SK-N-SH (cell line): Measurements from ENCODE around the gene CSNK2B. TPM values are rescaled to one million over a fixed set of nuclear protein-coding genes. Genes with fewer than 3 reads are reported as not detected.

Source experiments
- CTCF ChIA-PET: fragments of 300-600, 350-600 bp; formaldehyde crosslinking; extraction: SDS; loops from one replicate; lab custom pipeline; 2021; lab: Yijun Ruan, JAX
- POLR2A ChIA-PET: fragments of 350-600 bp; sonication (Branson Sonifier 250); formaldehyde crosslinking; extraction: SDS; loops from one replicate; lab custom pipeline; 2020; ENCODE audit warnings: antibody characterized with exemption, inconsistent platforms; lab: Yijun Ruan, JAX
- DNase-seq: peaks from one replicate; pipeline ENCODE4 v3.0.0; 2012
- H2AFZ ChIP-seq: fragments of 200-600 bp; sonication (generic); 2 replicates; pipeline ENCODE4 v1.8.1; 2016; ENCODE audit warnings: antibody characterized with exemption, mild to moderate bottlenecking, low read depth
- H3F3A ChIP-seq: fragments of 200-600 bp; sonication (generic); replicated peaks from 2 replicates; pipeline ENCODE3; 2016; ENCODE audit warnings: antibody characterized with exemption, mild to moderate bottlenecking; ENCODE audit not compliant: insufficient read depth
- H3K27ac ChIP-seq, 2 experiments: fragments of 200-500 bp in 1 of 2; fragments of 200-600 bp in 1 of 2; sonication (Bioruptor generic) in 1 of 2; sonication (generic), shearing (Covaris generic) in 1 of 2; 2 replicates each; pipeline versions ENCODE4 v1.5.1 to v1.6.1; 2014 to 2016; ENCODE audit warnings: low read depth in 2 of 2, inconsistent platforms in 1 of 2, low read length in 1 of 2, mild to moderate bottlenecking in 1 of 2, mixed read lengths in 1 of 2
- H3K27me3 ChIP-seq: fragments of 200-600 bp; sonication (generic), shearing (Covaris generic); 2 replicates; pipeline ENCODE4 v1.6.1; 2016; ENCODE audit warnings: mixed run types; ENCODE audit not compliant: insufficient read depth
- H3K36me3 ChIP-seq, 2 experiments: fragments of 200-500 bp in 1 of 2; fragments of 200-600 bp in 1 of 2; sonication (Bioruptor generic) in 1 of 2; sonication (generic) in 1 of 2; replicated peaks in 1 of 2; 2 replicates each; pipeline versions ENCODE3 to v1.5.1; 2014 to 2016; ENCODE audit warnings: low read length in 1 of 2, mild to moderate bottlenecking in 1 of 2; ENCODE audit not compliant: insufficient read depth in 2 of 2, control insufficient read depth in 1 of 2
- H3K4me1 ChIP-seq, 2 experiments: fragments of 200-500 bp in 1 of 2; fragments of 200-600 bp in 1 of 2; sonication (Bioruptor generic) in 1 of 2; sonication (generic), shearing (Covaris generic) in 1 of 2; 2 replicates each; pipeline versions ENCODE4 v1.5.1 to v1.6.1; 2014 to 2016; ENCODE audit warnings: low read depth in 1 of 2, low read length in 1 of 2, mixed run types in 1 of 2; ENCODE audit not compliant: insufficient read depth in 2 of 2, control insufficient read depth in 1 of 2
- H3K4me2 ChIP-seq: fragments of 200-600 bp; sonication (generic), shearing (Covaris generic); 2 replicates; pipeline ENCODE4 v1.6.1; 2017; ENCODE audit warnings: mixed run types
- H3K4me3 ChIP-seq, 2 experiments: fragments of 200-500 bp in 1 of 2; fragments of 200-600 bp in 1 of 2; sonication (Bioruptor generic) in 1 of 2; sonication (generic), shearing (Covaris generic) in 1 of 2; 2 replicates each; pipeline versions ENCODE4 v1.5.1 to v1.8.1; 2014 to 2016; ENCODE audit warnings: low read depth in 2 of 2, inconsistent platforms in 1 of 2, low read length in 1 of 2, mild to moderate bottlenecking in 1 of 2, mixed read lengths in 1 of 2, moderate library complexity in 1 of 2
- H3K79me2 ChIP-seq: fragments of 200-600 bp; sonication (generic); 2 replicates; pipeline ENCODE4 v1.8.1; 2017; ENCODE audit warnings: mild to moderate bottlenecking; ENCODE audit not compliant: insufficient read depth
- H3K9ac ChIP-seq: fragments of 200-600 bp; sonication (generic); 2 replicates; pipeline ENCODE4 v1.6.1; 2017; ENCODE audit warnings: mixed run types
- H3K9me2 ChIP-seq: fragments of 200-600 bp; sonication (generic); 2 replicates; pipeline ENCODE4 v1.6.1; 2017; ENCODE audit warnings: mixed run types
- H3K9me3 ChIP-seq: fragments of 200-600 bp; sonication (generic); 2 replicates; pipeline ENCODE4 v1.6.1; 2017; ENCODE audit warnings: mixed run types, mild to moderate bottlenecking, moderate library complexity
- H4K20me1 ChIP-seq: fragments of 200-600 bp; sonication (generic); 2 replicates; pipeline ENCODE4 v1.6.1; 2017; ENCODE audit warnings: mild to moderate bottlenecking, mixed run types; ENCODE audit not compliant: insufficient read depth
- CHD2 ChIP-seq: fragments of 150-350 bp; IDR thresholded peaks from 2 replicates; pipeline ENCODE4 v1.6.1; 2018; ENCODE audit warnings: low read length; ENCODE audit not compliant: partially characterized antibody
- GABPA ChIP-seq: IDR thresholded peaks from 2 replicates; pipeline ENCODE4 v1.4.0; 2012; ENCODE audit warnings: low read depth, mild to moderate bottlenecking
- MEF2A ChIP-seq: IDR thresholded peaks from 2 replicates; pipeline ENCODE4 v1.4.0; 2012; ENCODE audit warnings: low read depth, borderline replicate concordance
- MXI1 ChIP-seq: IDR thresholded peaks from 2 replicates; pipeline ENCODE4 v1.6.1; 2012; ENCODE audit warnings: mild to moderate bottlenecking, low read depth, low read length, improper control_type of control experiment
- NFIC ChIP-seq: IDR thresholded peaks from 2 replicates; pipeline ENCODE4 v1.4.0; 2012; ENCODE audit warnings: borderline replicate concordance
- RFX5 ChIP-seq: IDR thresholded peaks from 2 replicates; pipeline ENCODE4 v1.6.1; 2012; ENCODE audit warnings: mild to moderate bottlenecking, improper control_type of control experiment, low read length
- SIN3A ChIP-seq: IDR thresholded peaks from 2 replicates; pipeline ENCODE4 v1.6.1; 2012; ENCODE audit warnings: low read depth, mild to moderate bottlenecking, low read length, moderate library complexity, borderline replicate concordance
- SMC3 ChIP-seq: IDR thresholded peaks from 2 replicates; pipeline ENCODE4 v1.6.1; 2012; ENCODE audit warnings: low read depth, low read length, improper control_type of control experiment
- TAF1 ChIP-seq: IDR thresholded peaks from 2 replicates; pipeline ENCODE4 v1.6.1; 2012; ENCODE audit warnings: low read depth, mild to moderate bottlenecking, low read length, moderate library complexity, borderline replicate concordance
- TCF12 ChIP-seq: IDR thresholded peaks from 2 replicates; pipeline ENCODE4 v1.4.0; 2012
- YY1 ChIP-seq: IDR thresholded peaks from 2 replicates; pipeline ENCODE4 v1.4.0; 2012; ENCODE audit warnings: low read depth, mild to moderate bottlenecking
- WGBS: methylation state at CpG from one replicate; pipeline ENCODE4 v1.1.6; 2017; ENCODE audit warnings: low lambda C conversion rate; 5-methylcytosine and 5-hydroxymethylcytosine counted together
- polyA plus RNA-seq, 3 experiments: library from polyadenylated mRNA; depleted of rRNA; stranded (reverse); fragments of >200 nt; gene quantifications; 2 replicates each; pipeline ENCODE4 v1.2.3, GENCODE V29; 2012
- TF ChIP-seq, protein P1 (sequence below): IDR thresholded peaks from 2 replicates; pipeline ENCODE4 v1.4.0; 2012; ENCODE audit warnings: low read depth
- TF ChIP-seq, protein P2 (sequence below): IDR thresholded peaks from 2 replicates; pipeline ENCODE4 v1.4.0; 2012; ENCODE audit warnings: low read depth, borderline replicate concordance
- TF ChIP-seq, protein P3 (sequence below): IDR thresholded peaks from 2 replicates; pipeline ENCODE4 v1.6.1; 2012; ENCODE audit warnings: mild to moderate bottlenecking, low read depth, low read length, moderate library complexity
- TF ChIP-seq, protein P4 (sequence below): fragments of 150-350 bp; IDR thresholded peaks from 2 replicates; pipeline ENCODE4 v1.6.1; 2016; ENCODE audit warnings: mild to moderate bottlenecking, low read depth, low read length

Gene CSNK2B
- polyA plus RNA-seq, 1 of the 3 experiments (the other 2 are of a cell fraction) = 101 TPM

DNA sequence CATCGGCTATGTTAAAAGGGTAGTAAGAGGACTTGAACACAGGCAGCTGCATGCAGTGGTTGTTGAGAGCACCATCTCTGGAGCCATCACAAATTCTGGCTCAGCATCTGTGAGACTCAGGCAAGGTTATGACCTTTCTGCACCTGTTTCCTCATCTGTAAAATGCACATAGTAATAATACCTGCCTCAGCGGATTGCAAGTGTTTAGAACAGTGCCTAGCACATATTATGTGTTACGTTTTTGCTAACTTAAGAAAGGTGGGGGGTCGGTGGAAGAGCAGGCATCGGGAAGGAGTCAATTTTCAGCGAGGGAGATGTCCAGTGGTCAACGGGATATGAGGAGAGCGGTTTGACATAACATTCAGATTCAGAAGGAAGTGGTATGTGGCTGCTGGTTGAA, 12.1 kb downstream of the CSNK2B start:
- no peak for DNase-seq
- H3K27me3 ChIP-seq = no peaks in the 10 kb centered on the region
- no peak overlapping the region for H3K27ac ChIP-seq
- H3K9ac ChIP-seq = no peak overlapping the region
- TF ChIP-seq SIN3A = no peak
- TF ChIP-seq, protein P1, sequence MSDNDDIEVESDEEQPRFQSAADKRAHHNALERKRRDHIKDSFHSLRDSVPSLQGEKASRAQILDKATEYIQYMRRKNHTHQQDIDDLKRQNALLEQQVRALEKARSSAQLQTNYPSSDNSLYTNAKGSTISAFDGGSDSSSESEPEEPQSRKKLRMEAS = no peak
- no peak for TF ChIP-seq TCF12
- TF ChIP-seq GABPA = no peak
- no peak for TF ChIP-seq YY1
- TF ChIP-seq CHD2 = no peak
- TF ChIP-seq MEF2A = no peak
- TF ChIP-seq TAF1 = no peak
- TF ChIP-seq, protein P2, sequence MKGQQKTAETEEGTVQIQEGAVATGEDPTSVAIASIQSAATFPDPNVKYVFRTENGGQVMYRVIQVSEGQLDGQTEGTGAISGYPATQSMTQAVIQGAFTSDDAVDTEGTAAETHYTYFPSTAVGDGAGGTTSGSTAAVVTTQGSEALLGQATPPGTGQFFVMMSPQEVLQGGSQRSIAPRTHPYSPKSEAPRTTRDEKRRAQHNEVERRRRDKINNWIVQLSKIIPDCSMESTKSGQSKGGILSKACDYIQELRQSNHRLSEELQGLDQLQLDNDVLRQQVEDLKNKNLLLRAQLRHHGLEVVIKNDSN = no peak
- TF ChIP-seq, protein P3, sequence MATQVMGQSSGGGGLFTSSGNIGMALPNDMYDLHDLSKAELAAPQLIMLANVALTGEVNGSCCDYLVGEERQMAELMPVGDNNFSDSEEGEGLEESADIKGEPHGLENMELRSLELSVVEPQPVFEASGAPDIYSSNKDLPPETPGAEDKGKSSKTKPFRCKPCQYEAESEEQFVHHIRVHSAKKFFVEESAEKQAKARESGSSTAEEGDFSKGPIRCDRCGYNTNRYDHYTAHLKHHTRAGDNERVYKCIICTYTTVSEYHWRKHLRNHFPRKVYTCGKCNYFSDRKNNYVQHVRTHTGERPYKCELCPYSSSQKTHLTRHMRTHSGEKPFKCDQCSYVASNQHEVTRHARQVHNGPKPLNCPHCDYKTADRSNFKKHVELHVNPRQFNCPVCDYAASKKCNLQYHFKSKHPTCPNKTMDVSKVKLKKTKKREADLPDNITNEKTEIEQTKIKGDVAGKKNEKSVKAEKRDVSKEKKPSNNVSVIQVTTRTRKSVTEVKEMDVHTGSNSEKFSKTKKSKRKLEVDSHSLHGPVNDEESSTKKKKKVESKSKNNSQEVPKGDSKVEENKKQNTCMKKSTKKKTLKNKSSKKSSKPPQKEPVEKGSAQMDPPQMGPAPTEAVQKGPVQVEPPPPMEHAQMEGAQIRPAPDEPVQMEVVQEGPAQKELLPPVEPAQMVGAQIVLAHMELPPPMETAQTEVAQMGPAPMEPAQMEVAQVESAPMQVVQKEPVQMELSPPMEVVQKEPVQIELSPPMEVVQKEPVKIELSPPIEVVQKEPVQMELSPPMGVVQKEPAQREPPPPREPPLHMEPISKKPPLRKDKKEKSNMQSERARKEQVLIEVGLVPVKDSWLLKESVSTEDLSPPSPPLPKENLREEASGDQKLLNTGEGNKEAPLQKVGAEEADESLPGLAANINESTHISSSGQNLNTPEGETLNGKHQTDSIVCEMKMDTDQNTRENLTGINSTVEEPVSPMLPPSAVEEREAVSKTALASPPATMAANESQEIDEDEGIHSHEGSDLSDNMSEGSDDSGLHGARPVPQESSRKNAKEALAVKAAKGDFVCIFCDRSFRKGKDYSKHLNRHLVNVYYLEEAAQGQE = no peak
- TF ChIP-seq, protein P4, sequence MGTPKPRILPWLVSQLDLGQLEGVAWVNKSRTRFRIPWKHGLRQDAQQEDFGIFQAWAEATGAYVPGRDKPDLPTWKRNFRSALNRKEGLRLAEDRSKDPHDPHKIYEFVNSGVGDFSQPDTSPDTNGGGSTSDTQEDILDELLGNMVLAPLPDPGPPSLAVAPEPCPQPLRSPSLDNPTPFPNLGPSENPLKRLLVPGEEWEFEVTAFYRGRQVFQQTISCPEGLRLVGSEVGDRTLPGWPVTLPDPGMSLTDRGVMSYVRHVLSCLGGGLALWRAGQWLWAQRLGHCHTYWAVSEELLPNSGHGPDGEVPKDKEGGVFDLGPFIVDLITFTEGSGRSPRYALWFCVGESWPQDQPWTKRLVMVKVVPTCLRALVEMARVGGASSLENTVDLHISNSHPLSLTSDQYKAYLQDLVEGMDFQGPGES = no peak
- no peak for TF ChIP-seq SMC3
- TF ChIP-seq MXI1 = no peak
- TF ChIP-seq RFX5 = no peak
- TF ChIP-seq NFIC = no peak
- TF ChIP-seq, all 33 proteins: peak for 0
- H3K4me1 ChIP-seq = peaks cover 3 to 7% of the 10 kb centered on the region in 2 experiments; a peak in 2 of 4 replicates
- no peaks in the 10 kb centered on the region for H3K79me2 ChIP-seq
- no peaks in the 10 kb centered on the region for H3K9me2 ChIP-seq
- CTCF ChIA-PET = interaction anchor here (2.1 kb wide), 1 partner anchor 152 kb away, joined by 9 read pairs; no protein-coding TSS in a partner anchor
- no peak overlapping the region for H3K4me3 ChIP-seq
- POLR2A ChIA-PET = no interaction called here
- peaks cover 0 to 3% of the 10 kb centered on the region in 2 experiments for H3K36me3 ChIP-seq
- no peaks in the 10 kb centered on the region for H4K20me1 ChIP-seq
- H3K4me2 ChIP-seq = no peak overlapping the region
- 69% methylated on average over 8 of the region's 8 CpGs for WGBS
- peaks cover 12% of the 10 kb centered on the region for H3F3A ChIP-seq
- no peak overlapping the region for H2AFZ ChIP-seq
- H3K9me3 ChIP-seq = no peaks in the 10 kb centered on the region
